OCI-LY1 (cell line): ENCODE data around the gene TMEM52.

ENCODE experiments used
- H2AFZ ChIP-seq: fragments of 200-600 bp; sonication (generic), shearing (Covaris generic); 2 replicates; pipeline ENCODE4 v1.6.0; 2014; ENCODE audit warnings: antibody characterized with exemption, mild to moderate bottlenecking, low read length
- H3F3A ChIP-seq: fragments of 200-600 bp; sonication (generic), shearing (Covaris generic); 2 replicates; pipeline ENCODE4 v1.6.0; 2014; ENCODE audit warnings: mild to moderate bottlenecking, antibody characterized with exemption, low read length, moderate library complexity; ENCODE audit not compliant: insufficient read depth
- H3K27ac ChIP-seq: fragments of 200-600 bp; sonication (generic); 2 replicates; pipeline ENCODE4 v1.5.1; 2014; ENCODE audit warnings: low read length, mixed run types, mild to moderate bottlenecking, low read depth; ENCODE audit not compliant: poor library complexity, severe bottlenecking
- H3K27me3 ChIP-seq: fragments of 200-600 bp; sonication (generic); 2 replicates; pipeline ENCODE4 v1.6.0; 2014; ENCODE audit warnings: antibody characterized with exemption, mild to moderate bottlenecking, low read length, moderate library complexity; ENCODE audit not compliant: insufficient read depth
- H3K36me3 ChIP-seq: fragments of 200-600 bp; sonication (generic); 2 replicates; pipeline ENCODE4 v1.6.1; 2014; ENCODE audit warnings: mild to moderate bottlenecking, antibody characterized with exemption, low read length, moderate library complexity, mixed read lengths; ENCODE audit not compliant: insufficient read depth
- H3K4me1 ChIP-seq: fragments of 200-600 bp; sonication (generic); 2 replicates; pipeline ENCODE4 v1.5.1; 2014; ENCODE audit warnings: mild to moderate bottlenecking, low read length, moderate library complexity; ENCODE audit not compliant: insufficient read depth, severe bottlenecking
- H3K4me2 ChIP-seq: fragments of 200-600 bp; sonication (generic), shearing (Covaris generic); 2 replicates; pipeline ENCODE4 v1.6.1; 2014; ENCODE audit warnings: low read length
- H3K4me3 ChIP-seq: fragments of 200-600 bp; sonication (generic); 2 replicates; pipeline ENCODE4 v1.5.1; 2014; ENCODE audit warnings: low read length, low read depth, mild to moderate bottlenecking, mixed read lengths; ENCODE audit not compliant: poor library complexity, severe bottlenecking
- H3K79me2 ChIP-seq: fragments of 200-600 bp; shearing (Covaris generic); 2 replicates; pipeline ENCODE4 v1.6.1; 2016; ENCODE audit warnings: mixed run types, low read length, mixed read lengths; ENCODE audit not compliant: insufficient read depth
- H3K9ac ChIP-seq: fragments of 200-600 bp; sonication (generic), shearing (Covaris generic); 2 replicates; pipeline ENCODE4 v1.6.1; 2014; ENCODE audit warnings: mild to moderate bottlenecking, low read length, mixed read lengths
- H3K9me2 ChIP-seq: fragments of 200-600 bp; sonication (generic), shearing (Covaris generic); 2 replicates; pipeline ENCODE4 v1.6.1; 2014; ENCODE audit warnings: low read depth, mild to moderate bottlenecking, low read length, mixed read lengths
- H3K9me3 ChIP-seq: fragments of 200-600 bp; shearing (Covaris generic); 2 replicates; pipeline ENCODE4 v1.6.1; 2014; ENCODE audit warnings: low read length, mixed read lengths
- H4K20me1 ChIP-seq: fragments of 200-600 bp; sonication (generic), shearing (Covaris generic); 2 replicates; pipeline ENCODE4 v1.6.0; 2016; ENCODE audit warnings: mild to moderate bottlenecking, low read length; ENCODE audit not compliant: insufficient read depth
- CTCF ChIP-seq: fragments of 200-600 bp; sonication (generic), shearing (Covaris generic); IDR thresholded peaks from 2 replicates; pipeline ENCODE4 v1.5.1; 2017; ENCODE audit warnings: mild to moderate bottlenecking, antibody characterized with exemption, low read length, moderate library complexity, mixed read lengths
- EZH2 ChIP-seq: fragments of 200-600 bp; sonication (generic), shearing (Covaris generic); IDR thresholded peaks from 2 replicates; pipeline ENCODE4 v1.8.0; 2017; ENCODE audit warnings: borderline replicate concordance, mixed run types, mild to moderate bottlenecking, antibody characterized with exemption, low read length, moderate library complexity, mixed read lengths

Gene TMEM52

GRCh38 chr1:1955621-1956094, 36.6 kb upstream of the TMEM52 start:
- no peak overlapping the region for H3K9ac ChIP-seq
- no peak overlapping the region for H3K4me2 ChIP-seq
- H2AFZ ChIP-seq, result no peak overlapping the region
- no peaks in the 10 kb centered on the region for H4K20me1 ChIP-seq
- TF ChIP-seq EZH2 (no peak), CTCF (no peak)
- no peaks in the 10 kb centered on the region for H3F3A ChIP-seq
- no peaks in the 10 kb centered on the region for H3K9me2 ChIP-seq
- peaks cover 14% of the 10 kb centered on the region for H3K9me3 ChIP-seq
- H3K36me3 ChIP-seq, result peaks cover 3% of the 10 kb centered on the region; the same call in 1 of the 2 replicates
- H3K4me1 ChIP-seq, result no peaks in the 10 kb centered on the region
- H3K27me3 ChIP-seq, result peaks cover 14% of the 10 kb centered on the region
- no peak overlapping the region for H3K4me3 ChIP-seq
- H3K79me2 ChIP-seq, result no peaks in the 10 kb centered on the region
- H3K27ac ChIP-seq, result no peak overlapping the region

GRCh38 chr1:1954831-1955441, 35.9 kb upstream of the TMEM52 start:
- H3K9me3 ChIP-seq, result peaks cover 14% of the 10 kb centered on the region
- peaks cover 3% of the 10 kb centered on the region; the same call in 1 of the 2 replicates for H3K36me3 ChIP-seq
- TF ChIP-seq CTCF, result no peak; the same call in 1 of the 2 replicates
- TF ChIP-seq EZH2, result no peak

GRCh38 chr1:1954015-1954414, 34.9 kb upstream of the TMEM52 start:
- H3K4me3 ChIP-seq, result no peak overlapping the region
- H3K27me3 ChIP-seq, result peaks cover 10% of the 10 kb centered on the region; the same call in 1 of the 2 replicates
- no peaks in the 10 kb centered on the region for H3K4me1 ChIP-seq

More at GRCh38 chr1:1954831-1955441, 35.9 kb upstream of the TMEM52 start:
- Histone ChIP-seq H3K4me2 (no peak overlapping the region), H2AFZ (no peak overlapping the region), H4K20me1 (no peaks in the 10 kb centered on the region), H3K27ac (no peak overlapping the region), H3K4me3 (no peak overlapping the region), H3K9ac (no peak overlapping the region), H3K79me2 (no peaks in the 10 kb centered on the region), H3K4me1 (no peaks in the 10 kb centered on the region), H3K9me2 (no peaks in the 10 kb centered on the region), H3K27me3 (peaks cover 14% of the 10 kb centered on the region), H3F3A (no peaks in the 10 kb centered on the region)

More at GRCh38 chr1:1954015-1954414, 34.9 kb upstream of the TMEM52 start:
- no peak overlapping the region for H3K9ac ChIP-seq
- H3K79me2 ChIP-seq, result no peaks in the 10 kb centered on the region
- no peaks in the 10 kb centered on the region for H3K9me2 ChIP-seq
- H3F3A ChIP-seq, result no peaks in the 10 kb centered on the region
- H4K20me1 ChIP-seq, result no peaks in the 10 kb centered on the region
- no peak overlapping the region for H2AFZ ChIP-seq
- peaks cover 3% of the 10 kb centered on the region; the same call in 1 of the 2 replicates for H3K36me3 ChIP-seq
- peaks cover 14% of the 10 kb centered on the region for H3K9me3 ChIP-seq
- TF ChIP-seq EZH2, result no peak
- TF ChIP-seq CTCF, result no peak
- H3K4me2 ChIP-seq, result no peak overlapping the region
- H3K27ac ChIP-seq, result no peak overlapping the region
